SJSA1 (cell line): ENCODE data around the gene HMGXB4. TPM values are rescaled to one million over a fixed set of nuclear protein-coding genes. Genes with fewer than 3 reads are reported as not detected.
A peak's percentile ranks its signal among the peaks of the same experiment; 100 is the strongest.

Experiments used
- DNase-seq, 2 experiments: peaks; one replicate each; pipeline ENCODE4 v3.0.0-alpha.2; 2015 to 2020; ENCODE audit warnings: low spot score in 2 of 2, low read depth in 1 of 2
- H3K27ac ChIP-seq: fragments of 250-450 bp; sonication (Bioruptor Pico); 2 replicates; pipeline ENCODE4 v1.5.1; 2020; ENCODE audit warnings: mild to moderate bottlenecking, moderate library complexity
- H3K27me3 ChIP-seq: fragments of 250-450 bp; sonication (Bioruptor Pico); replicated peaks from 2 replicates; pipeline ENCODE4 v1.5.1; 2020; ENCODE audit warnings: mild to moderate bottlenecking, moderate library complexity
- H3K36me3 ChIP-seq: fragments of 250-450 bp; sonication (Bioruptor Pico); 2 replicates; pipeline ENCODE4 v1.5.1; 2020; ENCODE audit warnings: mild to moderate bottlenecking
- H3K4me1 ChIP-seq: fragments of 250-450 bp; sonication (Bioruptor Pico); replicated peaks from 2 replicates; pipeline ENCODE4 v1.6.1; 2021; ENCODE audit warnings: mild to moderate bottlenecking
- H3K4me3 ChIP-seq: fragments of 250-450 bp; sonication (Bioruptor Pico); 2 replicates; pipeline ENCODE4 v1.5.1; 2020; ENCODE audit warnings: mild to moderate bottlenecking
- H3K9me3 ChIP-seq: fragments of 250-450 bp; sonication (Bioruptor Pico); replicated peaks from 2 replicates; pipeline ENCODE4 v1.5.1; 2020; ENCODE audit warnings: mild to moderate bottlenecking
- total RNA-seq: library from RNA; depleted of rRNA; stranded (reverse); fragments of >200 nt; shearing (Covaris generic); gene quantifications from 2 replicates; pipeline ENCODE4 v1.2.3, GENCODE V29; 2014; rRNA removed

The HMGXB4 gene
- 9.5 and 24.2 TPM in 2 replicates for total RNA-seq

- Histone ChIP-seq H3K4me3 (peak within 1 kb of the TSS; percentile 93), H3K36me3 (peaks cover 39% of the 10 kb centered on the region), H3K27me3 (no peaks in the 10 kb centered on the region), H3K9me3 (no peaks in the 10 kb centered on the region), H3K27ac (peak within 1 kb of the TSS; percentile 99), H3K4me1 (peaks cover 7% of the 10 kb centered on the region)
- peak; percentile 83 to 89 for DNase-seq
Measured at GRCh38 chr22:35257321-35258190, at the start of gene HMGXB4. TSS of gene HMGXB4 (plus strand) at chr22:35257493. CDS start at chr22:35262391, 4,898 bp downstream.

- Histone ChIP-seq H3K27ac (no peak overlapping the region), H3K4me3 (no peak overlapping the region), H3K27me3 (no peaks in the 10 kb centered on the region; the same call in 1 of the 2 replicates), H3K4me1 (no peaks in the 10 kb centered on the region), H3K9me3 (no peaks in the 10 kb centered on the region), H3K36me3 (no peaks in the 10 kb centered on the region)
- DNase-seq, result no peak
Measured at GRCh38 chr22:35208003-35208402, 49.3 kb upstream of the HMGXB4 start.

GRCh38 chr22:35209203-35209602 lies 48.1 kb upstream of the HMGXB4 start:
- H3K4me3 ChIP-seq, result no peak overlapping the region
- no peak for DNase-seq
- no peak overlapping the region for H3K27ac ChIP-seq
- no peaks in the 10 kb centered on the region; the same call in 1 of the 2 replicates for H3K27me3 ChIP-seq
- no peaks in the 10 kb centered on the region for H3K9me3 ChIP-seq
- H3K36me3 ChIP-seq, result no peaks in the 10 kb centered on the region
- no peaks in the 10 kb centered on the region for H3K4me1 ChIP-seq

GRCh38 chr22:35212009-35212408 lies 45.3 kb upstream of the HMGXB4 start:
- H3K27ac ChIP-seq, result no peak overlapping the region
- no peak for DNase-seq
- H3K36me3 ChIP-seq, result no peaks in the 10 kb centered on the region
- H3K4me1 ChIP-seq, result no peaks in the 10 kb centered on the region
- no peak overlapping the region for H3K4me3 ChIP-seq
- no peaks in the 10 kb centered on the region for H3K9me3 ChIP-seq
- no peaks in the 10 kb centered on the region; the same call in 1 of the 2 replicates for H3K27me3 ChIP-seq

GRCh38 chr22:35212996-35213395 lies 44.3 kb upstream of the HMGXB4 start:
- Histone ChIP-seq H3K27ac (no peak overlapping the region), H3K4me1 (no peaks in the 10 kb centered on the region), H3K9me3 (no peaks in the 10 kb centered on the region), H3K27me3 (no peaks in the 10 kb centered on the region; the same call in 1 of the 2 replicates), H3K4me3 (no peak overlapping the region), H3K36me3 (no peaks in the 10 kb centered on the region)
- DNase-seq, result no peak

- 0 out of 2 replicates have a peak, but pooled peaks cover 3% of the 10 kb centered on the region for H3K9me3 ChIP-seq
- H3K4me1 ChIP-seq, result peaks cover 10% of the 10 kb centered on the region
- no peaks in the 10 kb centered on the region; the same call in 1 of the 2 replicates for H3K27me3 ChIP-seq
- no peak for DNase-seq
- no peak overlapping the region for H3K27ac ChIP-seq
- no peaks in the 10 kb centered on the region for H3K36me3 ChIP-seq
- H3K4me3 ChIP-seq, result no peak overlapping the region
Measured at GRCh38 chr22:35214968-35215367, 42.3 kb upstream of the HMGXB4 start.

- no peaks in the 10 kb centered on the region for H3K36me3 ChIP-seq
- no peak overlapping the region for H3K4me3 ChIP-seq
- DNase-seq, result no peak
- no peak overlapping the region for H3K27ac ChIP-seq
- H3K4me1 ChIP-seq, result peaks cover 10% of the 10 kb centered on the region
- no peaks in the 10 kb centered on the region for H3K27me3 ChIP-seq
- 0 out of 2 replicates have a peak, but pooled peaks cover 3% of the 10 kb centered on the region for H3K9me3 ChIP-seq
Measured at GRCh38 chr22:35215993-35216392, 41.3 kb upstream of the HMGXB4 start.

GRCh38 chr22:35217527-35217926 lies 39.8 kb upstream of the HMGXB4 start:
- Histone ChIP-seq H3K9me3 (0 out of 2 replicates have a peak, but pooled peaks cover 3% of the 10 kb centered on the region), H3K4me3 (no peak overlapping the region), H3K36me3 (no peaks in the 10 kb centered on the region), H3K4me1 (peaks cover 10% of the 10 kb centered on the region), H3K27me3 (no peaks in the 10 kb centered on the region), H3K27ac (no peak overlapping the region)
- DNase-seq, result no peak

GRCh38 chr22:35218079-35218478 lies 39.2 kb upstream of the HMGXB4 start:
- H3K27me3 ChIP-seq, result no peaks in the 10 kb centered on the region
- 0 out of 2 replicates have a peak, but pooled peaks cover 3% of the 10 kb centered on the region for H3K9me3 ChIP-seq
- peaks cover 10% of the 10 kb centered on the region for H3K4me1 ChIP-seq
- H3K36me3 ChIP-seq, result no peaks in the 10 kb centered on the region
- no peak overlapping the region for H3K4me3 ChIP-seq
- no peak for DNase-seq
- no peak overlapping the region for H3K27ac ChIP-seq

GRCh38 chr22:35219012-35219411 lies 38.3 kb upstream of the HMGXB4 start:
- Histone ChIP-seq H3K27me3 (no peaks in the 10 kb centered on the region), H3K27ac (no peak overlapping the region), H3K9me3 (0 out of 2 replicates have a peak, but pooled peaks cover 3% of the 10 kb centered on the region), H3K4me3 (no peak overlapping the region), H3K4me1 (peaks cover 10% of the 10 kb centered on the region), H3K36me3 (no peaks in the 10 kb centered on the region)
- peak in 1 of 2 experiments; percentile 32 for DNase-seq

- DNase-seq, result no peak
- Histone ChIP-seq H3K27ac (no peak overlapping the region), H3K27me3 (no peaks in the 10 kb centered on the region), H3K36me3 (no peaks in the 10 kb centered on the region), H3K4me3 (no peak overlapping the region), H3K4me1 (peaks cover 10% of the 10 kb centered on the region), H3K9me3 (0 out of 2 replicates have a peak, but pooled peaks cover 3% of the 10 kb centered on the region)
Measured at GRCh38 chr22:35220221-35220620, 37.1 kb upstream of the HMGXB4 start.

GRCh38 chr22:35225010-35225409 lies 32.3 kb upstream of the HMGXB4 start:
- Histone ChIP-seq H3K36me3 (no peaks in the 10 kb centered on the region), H3K27me3 (no peaks in the 10 kb centered on the region), H3K9me3 (no peaks in the 10 kb centered on the region), H3K4me3 (no peak overlapping the region), H3K27ac (no peak overlapping the region), H3K4me1 (no peaks in the 10 kb centered on the region; the same call in 1 of the 2 replicates)
- no peak for DNase-seq

GRCh38 chr22:35226958-35227647 lies 30.2 kb upstream of the HMGXB4 start:
- no peaks in the 10 kb centered on the region for H3K4me1 ChIP-seq
- no peak overlapping the region for H3K4me3 ChIP-seq
- DNase-seq, result no peak
- H3K27me3 ChIP-seq, result no peaks in the 10 kb centered on the region
- H3K36me3 ChIP-seq, result no peaks in the 10 kb centered on the region
- no peaks in the 10 kb centered on the region for H3K9me3 ChIP-seq
- H3K27ac ChIP-seq, result no peak overlapping the region

GRCh38 chr22:35229865-35230264 lies 27.4 kb upstream of the HMGXB4 start:
- no peaks in the 10 kb centered on the region for H3K4me1 ChIP-seq
- H3K27me3 ChIP-seq, result peaks cover 3% of the 10 kb centered on the region; the same call in 1 of the 2 replicates
- no peak overlapping the region for H3K27ac ChIP-seq
- no peaks in the 10 kb centered on the region for H3K36me3 ChIP-seq
- no peak overlapping the region for H3K4me3 ChIP-seq
- DNase-seq, result no peak
- H3K9me3 ChIP-seq, result no peaks in the 10 kb centered on the region
